ENCODE data around the gene HKDC1.
"Not testable (repeated sequence)": the region's sequence is repeated elsewhere in the genome, so short reads cannot be mapped to it uniquely, and the experiment has no call there.

The HKDC1 gene

DNA sequence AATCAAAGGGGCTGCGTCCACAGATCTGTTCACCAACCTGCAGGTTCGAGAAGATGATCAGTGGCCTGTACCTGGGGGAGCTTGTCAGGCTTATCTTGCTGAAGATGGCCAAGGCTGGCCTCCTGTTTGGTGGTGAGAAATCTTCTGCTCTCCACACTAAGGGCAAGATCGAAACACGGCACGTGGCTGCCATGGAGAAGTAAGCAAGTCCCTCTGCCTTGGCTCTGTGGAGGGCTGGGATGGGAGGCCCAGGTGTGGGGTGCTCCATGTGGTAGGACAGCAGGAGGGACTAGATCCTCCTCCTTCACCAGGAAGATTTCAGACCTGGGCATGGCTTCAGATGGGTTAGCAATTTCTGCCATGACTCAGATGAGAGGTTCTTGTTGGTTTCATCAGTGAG, 25.9 kb downstream of the HKDC1 start:
- no peak for DNase-seq

DNA sequence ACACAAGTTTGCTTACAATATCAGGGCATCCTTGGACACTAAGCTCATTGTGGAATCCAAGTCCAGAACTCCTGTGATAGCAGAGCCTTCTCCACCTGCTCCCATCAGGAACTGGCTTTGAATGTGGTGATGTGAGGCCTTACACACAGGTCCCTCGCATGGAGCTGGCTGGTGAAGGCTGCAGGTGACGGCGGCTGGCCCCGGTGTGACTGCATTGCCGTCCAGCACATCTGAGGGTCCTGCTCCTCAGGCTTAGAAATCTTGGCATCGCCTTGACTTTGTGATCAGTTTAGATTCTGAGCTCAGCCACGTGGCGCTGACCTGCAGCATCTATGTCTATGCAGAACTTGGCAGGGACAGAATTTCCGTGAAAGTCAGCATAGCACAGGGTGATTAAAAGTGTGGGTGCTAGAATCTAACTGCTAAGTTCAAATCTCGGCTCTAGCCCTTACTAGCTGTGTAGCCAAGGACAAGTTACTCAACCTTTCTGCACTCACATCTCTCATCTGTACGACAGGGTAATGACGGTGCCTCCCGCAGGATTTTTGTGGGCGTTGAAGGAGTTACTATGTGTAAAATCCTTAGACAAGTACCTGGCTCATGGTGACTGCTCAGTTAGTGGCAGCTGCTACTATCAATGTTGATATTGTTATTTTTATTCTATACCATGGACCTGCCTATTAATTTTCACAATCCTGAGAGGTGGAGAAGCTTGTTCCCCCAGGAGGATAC, 26.6 kb downstream of the HKDC1 start:
- no peak for DNase-seq

DNA sequence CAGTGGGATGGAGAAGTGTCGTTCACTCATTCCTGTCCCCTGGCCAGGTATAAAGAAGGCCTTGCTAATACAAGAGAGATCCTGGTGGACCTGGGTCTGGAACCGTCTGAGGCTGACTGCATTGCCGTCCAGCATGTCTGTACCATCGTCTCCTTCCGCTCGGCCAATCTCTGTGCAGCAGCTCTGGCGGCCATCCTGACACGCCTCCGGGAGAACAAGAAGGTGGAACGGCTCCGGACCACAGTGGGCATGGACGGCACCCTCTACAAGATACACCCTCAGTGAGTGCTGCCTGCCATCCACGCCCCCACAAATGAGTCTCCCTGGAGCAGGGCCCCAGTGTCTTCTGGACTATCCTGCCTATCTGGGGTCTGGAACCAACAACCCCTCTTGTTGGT, 27.2 kb downstream of the HKDC1 start:
- no peak for DNase-seq

DNA sequence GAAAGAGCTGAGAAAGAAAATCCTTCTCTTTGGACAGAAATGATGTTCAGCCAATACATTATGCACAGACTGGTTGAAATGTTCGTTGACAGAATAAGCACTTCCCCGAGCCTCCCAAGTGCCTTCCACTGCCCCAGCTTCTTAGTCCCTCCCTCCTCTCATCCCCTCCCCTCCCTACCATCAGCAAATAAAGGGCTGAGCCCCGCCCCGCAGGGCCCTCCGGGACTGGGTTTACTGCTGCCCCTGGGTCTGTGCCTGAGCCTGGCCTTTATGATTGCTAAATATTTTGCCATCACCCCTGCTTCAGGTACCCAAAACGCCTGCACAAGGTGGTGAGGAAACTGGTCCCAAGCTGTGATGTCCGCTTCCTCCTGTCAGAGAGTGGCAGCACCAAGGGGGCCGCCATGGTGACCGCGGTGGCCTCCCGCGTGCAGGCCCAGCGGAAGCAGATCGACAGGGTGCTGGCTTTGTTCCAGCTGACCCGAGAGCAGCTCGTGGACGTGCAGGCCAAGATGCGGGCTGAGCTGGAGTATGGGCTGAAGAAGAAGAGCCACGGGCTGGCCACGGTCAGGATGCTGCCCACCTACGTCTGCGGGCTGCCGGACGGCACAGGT, 28.1 kb downstream of the HKDC1 start:
- no peak for DNase-seq

DNA sequence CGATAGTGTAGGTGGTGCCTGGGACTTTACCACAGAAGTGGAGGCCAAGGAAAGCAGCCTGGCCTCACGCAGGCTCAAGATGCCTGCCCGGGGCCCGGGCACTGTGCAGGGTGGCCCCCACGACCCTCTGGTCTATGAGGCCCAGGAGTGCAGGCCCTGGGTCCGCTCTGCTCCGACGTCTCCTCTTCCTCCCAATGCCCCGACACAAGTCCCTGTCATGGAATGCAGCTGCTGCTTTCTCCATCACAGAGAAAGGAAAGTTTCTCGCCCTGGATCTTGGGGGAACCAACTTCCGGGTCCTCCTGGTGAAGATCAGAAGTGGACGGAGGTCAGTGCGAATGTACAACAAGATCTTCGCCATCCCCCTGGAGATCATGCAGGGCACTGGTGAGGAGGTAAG, 29.9 kb downstream of the HKDC1 start:
- DNase-seq, result no peak

DNA sequence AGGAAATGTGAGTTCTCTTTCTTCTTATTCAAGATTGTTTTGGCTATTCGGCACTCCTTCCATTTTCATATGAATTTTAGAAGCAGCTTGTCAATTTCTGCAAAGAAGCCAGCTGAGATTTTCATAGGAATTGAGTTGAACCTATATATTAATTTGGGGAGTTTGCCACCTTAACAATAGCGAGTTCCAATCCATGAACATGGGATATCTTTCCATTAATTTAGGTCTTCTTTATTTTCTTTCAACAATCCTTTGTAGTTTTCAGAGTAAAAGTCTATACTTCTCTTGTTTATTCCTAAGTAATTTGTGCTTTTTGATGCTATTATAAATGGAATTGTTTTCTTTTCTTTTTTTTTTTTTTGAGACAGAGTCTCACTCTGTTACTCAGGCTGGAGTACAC, 31.3 kb downstream of the HKDC1 start:
- not testable (repeated sequence) for DNase-seq

DNA sequence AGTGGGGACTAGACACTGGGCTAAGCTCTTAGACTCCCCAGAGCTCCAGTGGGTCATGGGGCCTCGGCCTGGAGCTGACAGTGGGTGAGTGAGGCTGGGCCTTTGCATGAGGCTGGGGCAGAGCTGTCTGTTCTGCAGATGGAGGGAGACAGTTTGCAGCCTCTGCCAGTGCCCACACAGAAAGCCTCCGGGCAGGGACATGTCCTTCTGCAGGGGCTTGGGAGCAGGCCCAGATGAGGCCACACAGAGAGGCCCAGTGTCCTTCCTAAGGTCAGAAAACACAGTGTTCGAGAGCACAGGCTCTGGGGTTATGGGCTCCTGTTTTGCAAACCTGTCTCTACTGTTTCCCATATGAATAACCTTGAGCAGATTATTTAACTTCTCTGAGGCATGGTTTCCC, 33.0 kb downstream of the HKDC1 start:
- DNase-seq, result no peak

DNA sequence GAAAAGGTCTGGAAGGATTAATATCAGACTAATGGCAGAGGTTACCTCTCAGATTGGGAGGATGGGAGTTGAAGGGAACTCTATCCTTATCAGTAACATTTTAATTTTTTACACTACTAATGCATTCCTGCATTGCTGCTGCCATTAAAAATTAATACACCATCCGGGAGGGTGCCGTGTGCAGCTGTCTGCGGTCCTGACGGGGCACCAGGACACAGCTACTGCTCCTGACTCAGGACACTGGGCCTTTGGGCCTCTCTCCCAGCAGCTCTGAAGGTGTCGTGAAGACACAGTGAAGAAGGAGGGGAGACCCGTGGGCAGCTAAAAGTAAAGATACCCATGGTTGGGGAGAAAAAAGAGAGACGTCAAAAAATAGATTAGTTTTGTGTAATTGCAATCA, 34.7 kb downstream of the HKDC1 start:
- DNase-seq, result no peak

DNA sequence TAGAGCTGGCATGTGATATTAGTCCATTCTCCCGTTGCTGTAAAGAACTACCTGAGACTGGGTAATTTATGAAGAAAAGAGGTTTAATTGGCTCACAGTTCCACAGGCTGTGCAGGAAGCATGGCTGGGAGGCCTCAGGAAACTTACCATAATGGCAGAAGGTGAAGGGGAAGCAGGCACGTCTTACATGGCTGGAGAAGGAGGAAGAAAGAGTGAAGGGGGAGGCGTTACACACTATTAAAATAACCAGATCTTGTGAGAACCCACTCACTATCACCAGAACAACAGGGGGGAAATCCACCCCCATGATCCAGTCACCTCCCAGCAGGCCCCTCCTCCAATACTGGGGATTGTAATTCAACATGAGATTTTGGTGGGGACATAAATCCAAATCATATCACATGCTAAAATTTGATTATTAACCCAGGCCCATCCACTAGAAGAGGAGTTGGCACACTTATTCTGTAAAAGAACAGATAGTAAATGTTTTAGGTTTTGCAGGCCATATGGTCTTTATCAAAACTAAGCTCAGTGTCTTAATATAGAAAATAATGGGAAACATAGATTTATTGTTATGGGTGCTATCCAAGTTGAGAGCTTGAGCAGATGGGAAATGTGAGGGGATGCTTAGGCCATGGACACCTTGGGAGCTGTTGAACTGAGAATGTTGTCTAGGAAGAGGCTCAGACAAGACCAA, 39.6 kb downstream of the HKDC1 start:
- DNase-seq, result no peak

DNA sequence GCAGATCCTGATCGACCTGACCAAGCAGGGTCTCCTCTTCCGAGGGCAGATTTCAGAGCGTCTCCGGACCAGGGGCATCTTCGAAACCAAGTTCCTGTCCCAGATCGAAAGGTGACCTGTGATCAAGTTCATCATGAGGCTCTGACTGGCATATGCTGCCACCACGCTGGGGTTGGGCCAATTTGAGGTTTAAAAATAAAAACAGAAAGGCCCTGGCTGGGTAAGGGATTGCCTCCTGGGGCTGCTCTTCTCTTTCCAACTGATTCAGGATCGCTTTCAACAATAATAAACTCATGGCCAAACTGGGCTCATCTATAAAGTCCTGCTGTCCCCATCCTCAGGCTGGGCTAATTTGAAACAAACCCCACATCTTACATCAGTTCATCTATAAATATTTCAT, 41.1 kb downstream of the HKDC1 start:
- no peak for DNase-seq

DNA sequence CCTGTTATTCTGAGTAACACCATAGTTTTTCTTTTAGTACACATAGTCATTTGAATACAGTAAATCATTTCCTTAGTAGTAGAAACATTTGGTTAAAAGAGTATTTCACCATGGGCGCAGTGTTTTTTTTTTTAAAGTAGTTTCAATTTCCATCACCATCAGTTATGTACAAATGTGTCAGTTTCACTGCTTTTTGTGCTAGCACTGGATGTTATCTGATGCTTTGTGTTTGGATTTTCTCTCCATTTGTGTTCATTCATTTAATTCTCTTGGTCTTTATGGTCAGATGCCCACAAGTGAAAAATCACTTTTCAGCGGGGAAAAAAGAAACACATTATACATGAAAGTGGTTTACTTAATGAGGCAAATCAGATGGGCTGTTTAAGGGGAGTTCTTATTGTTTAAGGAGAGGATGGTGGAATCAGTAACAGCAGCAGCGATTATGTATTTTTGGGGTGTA, 42.2 kb downstream of the HKDC1 start:
- no peak for DNase-seq

DNA sequence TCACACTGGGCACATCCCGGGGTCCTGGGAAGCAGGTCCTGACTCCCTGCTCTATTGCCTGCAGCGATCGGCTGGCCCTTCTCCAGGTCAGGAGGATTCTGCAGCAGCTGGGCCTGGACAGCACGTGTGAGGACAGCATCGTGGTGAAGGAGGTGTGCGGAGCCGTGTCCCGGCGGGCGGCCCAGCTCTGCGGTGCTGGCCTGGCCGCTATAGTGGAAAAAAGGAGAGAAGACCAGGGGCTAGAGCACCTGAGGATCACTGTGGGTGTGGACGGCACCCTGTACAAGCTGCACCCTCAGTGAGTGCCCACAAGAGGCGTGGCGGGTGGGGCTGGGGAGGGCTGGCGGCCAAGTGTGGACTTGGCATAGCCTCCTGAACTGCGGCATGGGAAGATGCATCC, 45.4 kb downstream of the HKDC1 start:
- DNase-seq, result no peak

DNA sequence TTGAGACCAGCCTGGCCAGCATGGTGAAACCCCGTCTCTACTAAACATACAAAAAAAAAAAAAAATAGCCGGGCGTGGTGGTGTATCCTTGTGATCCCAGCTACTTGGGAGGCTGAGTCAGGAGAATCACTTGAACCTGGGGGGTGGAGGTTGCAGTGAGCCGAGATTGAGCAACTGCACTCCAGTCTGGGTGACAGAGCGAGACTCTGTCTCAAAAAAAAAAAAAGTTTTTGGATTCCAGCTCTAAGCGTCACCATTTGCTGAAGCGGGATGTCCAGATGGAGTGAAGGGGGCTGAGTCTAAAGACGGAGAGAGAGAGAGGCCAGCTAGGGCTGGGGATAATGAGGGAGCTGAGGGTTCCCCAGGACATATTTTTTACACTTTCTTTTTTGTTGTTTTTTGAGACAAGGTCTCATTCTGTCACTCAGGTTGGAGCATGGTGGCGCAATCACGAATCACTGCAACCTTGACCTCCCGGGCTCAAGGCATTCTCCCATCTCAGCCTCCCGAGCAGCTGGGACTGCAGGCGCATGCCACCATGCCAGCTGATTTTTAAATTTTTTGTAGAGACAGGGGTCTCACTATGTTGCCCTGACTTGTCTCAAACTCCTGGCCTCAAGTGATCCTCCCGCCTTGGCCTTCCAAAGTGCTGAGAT, 48.8 kb downstream of the HKDC1 start:
- no peak for DNase-seq

DNA sequence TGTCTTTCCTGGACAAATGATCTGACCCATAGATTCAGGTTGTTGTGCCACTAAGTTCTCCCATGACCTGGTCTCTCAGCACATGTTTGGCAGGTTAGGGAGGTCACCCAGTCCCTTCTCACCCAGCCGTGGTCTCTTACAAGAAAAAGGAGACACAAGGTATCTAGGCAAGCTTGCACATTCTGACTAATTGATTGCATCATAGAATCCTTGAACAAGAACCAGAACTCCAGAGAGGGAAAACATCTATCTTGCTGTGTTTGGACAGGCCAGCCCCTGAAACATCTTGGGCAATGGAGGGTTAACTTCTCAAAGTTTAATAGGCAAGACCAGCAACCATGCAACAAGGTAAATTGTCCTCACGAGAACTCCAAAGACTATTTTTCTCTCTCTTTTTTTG, 49.6 kb downstream of the HKDC1 start:
- no peak for DNase-seq

DNA sequence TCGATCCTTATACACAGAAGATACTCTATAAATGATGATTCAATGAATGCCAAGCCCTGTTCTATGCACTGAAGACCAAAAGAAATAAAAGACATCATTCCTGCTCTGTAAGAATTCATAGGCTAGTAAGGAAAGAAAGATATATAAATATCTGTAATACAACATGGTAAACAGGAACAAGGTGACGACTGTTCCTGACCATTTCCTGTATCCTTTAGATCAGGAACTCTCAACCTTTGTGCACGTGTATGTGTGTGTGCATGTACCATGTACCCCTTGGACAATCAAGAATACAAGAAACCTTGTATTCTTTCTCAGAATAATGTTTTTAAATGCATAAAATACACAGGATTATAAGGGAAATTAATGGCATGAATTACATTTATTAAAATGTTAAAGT, 50.9 kb downstream of the HKDC1 start:
- DNase-seq, result no peak

DNA sequence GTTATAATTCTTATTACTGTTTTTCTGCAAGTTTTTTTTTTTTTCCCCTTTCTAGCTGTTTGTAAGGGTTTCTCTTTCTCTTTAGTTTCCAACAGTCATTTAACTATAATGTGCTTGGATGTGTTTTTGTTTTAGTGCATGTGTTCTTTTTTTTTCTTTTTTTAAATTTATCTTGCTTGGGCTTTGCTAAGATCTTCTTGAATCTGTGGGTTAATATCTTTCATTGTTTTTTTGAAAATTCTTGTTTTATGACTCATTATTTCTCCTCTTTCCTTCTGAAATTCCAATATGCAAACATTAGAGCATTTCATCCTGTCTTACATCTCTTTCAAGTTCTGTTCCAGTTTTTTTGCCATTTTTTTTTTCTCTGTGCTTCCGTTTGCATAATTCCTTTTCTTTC, 52.5 kb downstream of the HKDC1 start:
- DNase-seq, result no peak

DNA sequence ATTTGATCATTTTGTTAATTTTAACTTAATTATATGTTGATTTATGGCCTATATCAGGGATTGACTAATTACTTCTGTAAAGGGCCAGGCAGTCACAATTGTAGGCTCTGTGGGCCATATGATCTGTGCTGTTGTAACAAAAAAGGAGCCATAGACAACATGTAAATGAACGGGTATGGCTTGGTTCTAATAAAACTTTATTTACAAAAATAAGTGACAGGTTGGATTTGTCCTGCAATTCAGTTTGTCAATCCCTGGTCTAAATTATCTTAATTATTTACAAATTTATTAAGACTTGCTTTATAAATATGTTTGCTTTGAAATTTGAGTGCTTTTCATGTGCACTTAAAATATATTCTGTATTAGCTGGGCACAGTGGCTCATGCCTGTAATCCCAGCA, 55.3 kb downstream of the HKDC1 start:
- DNase-seq, result no peak

DNA sequence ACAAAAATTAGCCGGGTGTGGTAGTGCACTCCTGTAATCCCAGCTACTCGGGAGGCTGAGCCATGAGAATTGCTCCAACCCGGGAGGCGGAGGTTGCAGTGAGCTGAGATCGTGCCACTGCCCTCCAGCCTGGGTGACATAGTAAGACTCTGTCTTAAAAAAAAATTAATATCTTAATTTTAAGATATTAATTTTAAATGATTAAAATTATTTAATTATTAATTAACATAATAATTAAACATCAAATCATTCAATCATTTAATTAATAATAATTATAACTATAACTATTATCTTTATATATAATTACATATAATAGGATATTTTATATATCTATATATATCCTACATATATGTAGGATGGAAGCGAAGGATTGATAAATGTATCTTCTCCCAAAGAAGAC, 56.4 kb downstream of the HKDC1 start:
- no peak for DNase-seq

DNA sequence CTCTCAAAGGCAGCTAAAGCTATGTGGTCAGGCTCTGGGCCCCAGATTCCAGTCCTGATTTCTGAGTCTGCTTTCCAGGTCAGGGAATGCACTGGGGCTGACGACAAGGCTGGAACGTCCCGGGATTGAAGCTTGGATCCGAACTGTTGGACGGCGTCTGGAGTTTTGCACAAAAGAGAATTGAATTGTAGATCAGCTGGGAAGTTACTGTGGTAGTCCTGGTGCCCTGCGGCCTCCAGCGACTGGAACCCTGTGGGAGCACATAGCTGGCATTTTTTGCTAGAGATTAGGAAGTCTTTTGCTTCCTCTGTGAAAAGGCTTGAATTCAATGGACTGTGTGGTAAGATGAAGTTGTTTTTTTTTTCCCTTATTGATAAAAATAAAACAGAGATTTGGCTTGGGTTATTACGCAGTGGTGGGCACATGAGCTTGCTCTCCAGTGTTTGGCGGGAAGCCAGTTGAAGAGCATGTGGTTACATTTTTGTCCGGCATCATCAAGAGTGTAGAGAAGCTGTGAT, 58.4 kb downstream of the HKDC1 start, which contains the start of gene HK1:
TSS of gene HK1 (plus strand) at position 51 of the 518 bp plus-strand sequence.
- no peak for DNase-seq

DNA sequence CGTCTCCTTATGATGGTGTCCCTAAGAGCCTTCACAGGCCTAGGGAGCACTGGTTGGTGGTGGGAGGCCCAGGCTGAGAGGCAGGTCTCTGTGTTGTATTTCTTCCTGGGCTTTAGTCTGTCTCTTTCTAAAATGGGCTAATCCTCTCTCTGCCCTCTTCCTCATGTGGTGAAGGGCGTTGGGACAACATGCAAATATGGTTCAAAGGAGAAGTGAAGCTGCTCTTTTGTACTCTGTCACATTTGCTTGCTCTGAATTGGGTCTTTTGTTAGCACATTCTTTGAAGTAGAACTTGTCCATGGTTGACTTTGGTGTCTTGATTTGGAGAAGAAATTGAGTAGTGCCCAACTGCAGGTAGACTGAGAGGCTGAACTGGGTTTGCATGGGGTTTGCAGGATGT, 59.0 kb downstream of the HKDC1 start:
- DNase-seq, result no peak

DNA sequence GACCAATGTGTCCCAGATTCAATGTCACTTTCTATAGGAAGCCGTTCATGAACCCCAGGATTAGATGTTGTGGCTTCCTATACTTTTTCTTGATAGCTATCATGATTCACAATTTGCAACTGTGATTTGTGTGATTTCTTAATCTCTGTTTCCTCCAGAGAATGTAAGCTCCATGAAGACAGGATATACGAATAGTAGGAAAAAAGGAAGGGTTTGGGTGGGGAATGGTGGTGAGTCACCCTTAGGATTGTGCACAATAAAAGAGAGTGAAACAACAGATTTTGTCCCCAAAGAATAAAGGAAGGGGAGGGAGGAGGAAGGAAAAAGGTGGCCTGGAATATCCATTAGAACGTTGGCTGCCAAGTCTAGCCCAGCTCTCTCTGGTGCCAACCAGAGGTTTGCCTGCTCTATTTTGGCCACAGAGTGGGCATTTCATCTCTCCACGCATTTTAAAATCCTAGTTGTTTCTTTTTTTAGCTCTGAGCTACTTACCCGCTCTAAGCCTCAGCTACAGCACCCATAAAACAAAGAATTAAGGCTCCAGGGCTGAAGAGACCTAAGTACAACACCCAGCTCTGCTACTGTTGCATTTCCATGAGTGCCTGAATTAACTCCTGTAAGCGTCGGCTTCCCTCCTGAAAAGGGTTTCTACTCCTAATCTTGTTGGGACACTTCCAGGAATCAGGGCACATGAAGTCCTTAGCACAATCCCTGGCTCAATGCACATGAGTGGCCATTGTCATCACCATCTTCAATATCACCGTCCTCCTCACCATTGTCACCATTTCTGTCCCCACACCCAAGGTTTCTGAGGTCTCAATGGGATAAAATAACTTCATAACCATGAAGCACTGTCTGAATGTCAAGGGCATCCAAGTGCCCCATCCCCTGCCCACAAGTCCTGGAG, 61.6 kb downstream of the HKDC1 start:
- DNase-seq, result no peak

DNA sequence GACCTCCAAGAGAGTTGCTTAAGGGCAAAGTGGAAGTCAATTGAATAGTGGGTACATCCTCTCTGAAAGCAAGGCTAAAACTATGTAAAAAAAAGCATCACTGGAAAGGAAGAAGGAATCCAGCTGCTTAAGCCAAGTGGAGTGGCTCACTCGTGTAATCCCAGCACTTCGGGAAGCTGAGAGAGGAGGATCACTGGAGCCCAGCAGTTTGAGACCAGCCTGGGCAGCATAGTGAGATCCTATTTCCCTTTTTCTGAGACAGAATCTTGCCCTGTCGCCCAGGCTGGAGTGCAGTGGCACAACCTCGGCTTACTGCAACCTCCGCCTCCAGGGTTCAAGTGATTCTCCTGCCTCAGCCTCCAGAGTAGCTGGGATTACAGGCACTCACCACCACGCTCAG, 64.3 kb downstream of the HKDC1 start:
- DNase-seq, result not testable (repeated sequence)

Measured in NCI-H1436 treated with DMSO at 0.1 percent for 48 hours (cell line).